H1 (cell line): ENCODE data around the gene MBLAC1. TPM values are rescaled to one million over a fixed set of nuclear protein-coding genes. Genes with fewer than 3 reads are reported as not detected.

Experiments
- CTCF ChIA-PET: fragments of 300-600 bp; sonication (Branson Sonifier 250); formaldehyde crosslinking; loops from one replicate; lab custom pipeline; 2021; ENCODE audit not compliant: partially characterized antibody; lab: Charles Lee
- POLR2A ChIA-PET: fragments of 300-600 bp; sonication (Branson Sonifier 250); formaldehyde crosslinking; loops from one replicate; lab custom pipeline; 2021; ENCODE audit warnings: inconsistent platforms; ENCODE audit not compliant: partially characterized antibody; lab: Charles Lee
- DNase-seq, 2 experiments: peaks; one replicate each; pipeline versions ENCODE4 v3.0.0 to v3.0.0-alpha.2; 2010 to 2022; ENCODE audit warnings: low spot score in 2 of 2, low read depth in 1 of 2, mixed read lengths in 1 of 2
- FAIRE-seq: peaks from 2 replicates; lab custom pipeline; 2011; peaks lifted over from hg19 to GRCh38; lab: Jason Lieb, UNC
- H2AFZ ChIP-seq: 2 replicates; pipeline ENCODE4 v1.8.1; 2012; ENCODE audit warnings: low read length, inconsistent platforms
- H2AK5ac ChIP-seq: 2 replicates; pipeline ENCODE4 v1.6.1; 2013; ENCODE audit warnings: low read depth, low read length
- H2BK120ac ChIP-seq: replicated peaks from 2 replicates; pipeline ENCODE3; 2013; ENCODE audit warnings: low read depth, low read length, inconsistent platforms
- H2BK12ac ChIP-seq: 2 replicates; pipeline ENCODE4 v1.6.1; 2013; ENCODE audit warnings: low read depth, low read length
- H2BK15ac ChIP-seq: 2 replicates; pipeline ENCODE4 v1.6.1; 2013; ENCODE audit warnings: low read length
- H2BK20ac ChIP-seq: 2 replicates; pipeline ENCODE4 v1.6.1; 2013; ENCODE audit warnings: low read length
- H2BK5ac ChIP-seq: 2 replicates; pipeline ENCODE4 v1.6.1; 2013; ENCODE audit warnings: low read depth, low read length
- H3K14ac ChIP-seq: 2 replicates; pipeline ENCODE4 v1.6.1; 2013; ENCODE audit warnings: inconsistent platforms; ENCODE audit not compliant: insufficient read length
- H3K18ac ChIP-seq: 2 replicates; pipeline ENCODE4 v1.6.1; 2013; ENCODE audit warnings: low read length; ENCODE audit errors: extremely low read depth
- H3K23ac ChIP-seq: 2 replicates; pipeline ENCODE4 v1.6.1; 2013; ENCODE audit warnings: inconsistent platforms; ENCODE audit not compliant: insufficient read length
- H3K23me2 ChIP-seq: 2 replicates; pipeline ENCODE4 v1.6.1; 2013; ENCODE audit warnings: low read depth, low read length
- H3K27ac ChIP-seq: 2 replicates; pipeline ENCODE4 v1.6.1; 2011; ENCODE audit warnings: low read depth, low read length, inconsistent platforms
- H3K27me3 ChIP-seq, 4 experiments: replicated peaks in 1 of 4; 1 replicate in 1 of 4; 2 replicates in 3 of 4; pipeline versions ENCODE4 v1.6.1 to v1.8.1; 2011 to 2013; ENCODE audit warnings: low read length in 3 of 4, mild to moderate bottlenecking in 3 of 4, inconsistent platforms in 2 of 4, mixed read lengths in 2 of 4, moderate library complexity in 1 of 4; ENCODE audit not compliant: control insufficient read depth in 3 of 4, insufficient read depth in 3 of 4; ENCODE audit errors: extremely low read depth in 1 of 4
- H3K36me3 ChIP-seq, 4 experiments: 2 replicates each; pipeline versions ENCODE4 v1.6.1 to v1.8.1; 2011 to 2013; ENCODE audit warnings: mild to moderate bottlenecking in 4 of 4, low read length in 3 of 4, moderate library complexity in 2 of 4, control low read depth in 1 of 4, inconsistent platforms in 1 of 4; ENCODE audit not compliant: insufficient read depth in 4 of 4, control insufficient read depth in 2 of 4
- H3K4ac ChIP-seq: replicated peaks from 2 replicates; pipeline ENCODE3; 2013; ENCODE audit warnings: low read length, low read depth, mixed read lengths, inconsistent platforms; ENCODE audit not compliant: insufficient read length
- H3K4me1 ChIP-seq, 4 experiments: replicated peaks in 1 of 4; 1 replicate in 1 of 4; 2 replicates in 3 of 4; pipeline versions ENCODE4 v1.6.1 to v1.8.1; 2011 to 2013; ENCODE audit warnings: low read length in 3 of 4, inconsistent platforms in 2 of 4, mixed read lengths in 1 of 4; ENCODE audit not compliant: insufficient read depth in 4 of 4, control insufficient read depth in 3 of 4
- H3K4me2 ChIP-seq, 2 experiments: 2 replicates each; pipeline versions ENCODE4 v1.6.1 to v1.8.1; 2011 to 2013; ENCODE audit warnings: low read depth in 2 of 2, low read length in 2 of 2, control low read depth in 1 of 2, inconsistent platforms in 1 of 2, mild to moderate bottlenecking in 1 of 2; ENCODE audit not compliant: insufficient read depth in 1 of 2
- H3K4me3 ChIP-seq, 4 experiments: fragments of 200-600, 300-600 bp in 1 of 4; sonication (generic), shearing (Covaris generic), sonication (Bioruptor Twin) in 1 of 4; 2 replicates each; pipeline versions ENCODE4 v1.5.1 to v1.8.1; 2011 to 2016; ENCODE audit warnings: low read length in 4 of 4, low read depth in 3 of 4, control low read depth in 2 of 4, inconsistent platforms in 2 of 4, mild to moderate bottlenecking in 2 of 4, mixed read lengths in 1 of 4, moderate library complexity in 1 of 4; ENCODE audit not compliant: insufficient read depth in 2 of 4; ENCODE audit errors: extremely low read depth in 1 of 4
- H3K56ac ChIP-seq: replicated peaks from 2 replicates; pipeline ENCODE3; 2013; ENCODE audit warnings: low read depth, mild to moderate bottlenecking, mixed read lengths, low read length, inconsistent platforms; ENCODE audit not compliant: insufficient read length
- H3K79me1 ChIP-seq: 2 replicates; pipeline ENCODE4 v1.6.1; 2013; ENCODE audit warnings: low read depth, low read length, control low read depth
- H3K79me2 ChIP-seq, 2 experiments: 2 replicates each; pipeline versions ENCODE4 v1.6.1 to v1.8.1; 2012 to 2013; ENCODE audit warnings: low read length in 2 of 2, mild to moderate bottlenecking in 2 of 2, inconsistent platforms in 1 of 2; ENCODE audit not compliant: insufficient read depth in 2 of 2, control insufficient read depth in 1 of 2
- H3K9ac ChIP-seq, 4 experiments: replicated peaks in 1 of 4; 1 replicate in 1 of 4; 2 replicates in 3 of 4; pipeline versions ENCODE4 v1.6.1 to v1.8.1; 2011 to 2013; ENCODE audit warnings: low read depth in 3 of 4, low read length in 3 of 4, control low read depth in 2 of 4, mild to moderate bottlenecking in 2 of 4, moderate library complexity in 2 of 4, inconsistent platforms in 1 of 4; ENCODE audit errors: extremely low read depth in 1 of 4
- H3K9me3 ChIP-seq, 2 experiments: 2 replicates each; pipeline versions ENCODE4 v1.6.1 to v1.8.1; 2012 to 2013; ENCODE audit warnings: mild to moderate bottlenecking in 2 of 2, moderate library complexity in 2 of 2, control low read depth in 1 of 2, inconsistent platforms in 1 of 2, low read depth in 1 of 2, low read length in 1 of 2, mixed read lengths in 1 of 2; ENCODE audit not compliant: insufficient read depth in 2 of 2
- H4K20me1 ChIP-seq, 2 experiments: replicated peaks in 1 of 2; 2 replicates each; pipeline versions ENCODE3 to v1.8.1; 2011 to 2013; ENCODE audit warnings: inconsistent platforms in 2 of 2, low read length in 2 of 2, mild to moderate bottlenecking in 1 of 2; ENCODE audit not compliant: insufficient read depth in 2 of 2, control insufficient read depth in 1 of 2
- H4K5ac ChIP-seq: 2 replicates; pipeline ENCODE4 v1.6.1; 2013; ENCODE audit warnings: low read length, low read depth, mixed read lengths, inconsistent platforms; ENCODE audit not compliant: insufficient read length
- H4K8ac ChIP-seq: 2 replicates; pipeline ENCODE4 v1.8.0; 2013; ENCODE audit warnings: mild to moderate bottlenecking, moderate library complexity, low read length, inconsistent platforms; ENCODE audit not compliant: insufficient read depth; ENCODE audit errors: extremely low read depth
- H4K91ac ChIP-seq: replicated peaks from 2 replicates; pipeline ENCODE3; 2013; ENCODE audit warnings: low read length, mixed read lengths, inconsistent platforms; ENCODE audit not compliant: insufficient read length
- CBX5 ChIP-seq: fragments of 300-800, 300-1000 bp; sonication (generic); IDR thresholded peaks from 2 replicates; pipeline ENCODE4 v1.7.1; 2016; ENCODE audit warnings: antibody characterized with exemption, low read length, low read depth
- CTBP2 ChIP-seq: IDR thresholded peaks from 2 replicates; pipeline ENCODE4 v1.7.0; 2011; ENCODE audit warnings: borderline replicate concordance, mild to moderate bottlenecking, moderate library complexity, mixed read lengths, low read length; ENCODE audit not compliant: insufficient read depth, insufficient read length
- JUND ChIP-seq: IDR thresholded peaks from 2 replicates; pipeline ENCODE4 v1.6.1; 2011; ENCODE audit warnings: mild to moderate bottlenecking, improper control_type of control experiment, low read length
- PHF8 ChIP-seq: fragments of 200-600 bp; sonication (generic); conservative IDR thresholded peaks from 2 replicates; pipeline ENCODE4 v1.7.1; 2012; ENCODE audit warnings: low read depth, mild to moderate bottlenecking, inconsistent platforms, low read length, moderate library complexity
- SIX5 ChIP-seq: IDR thresholded peaks from 2 replicates; pipeline ENCODE4 v1.6.1; 2011; ENCODE audit warnings: mild to moderate bottlenecking, low read depth, low read length
- SUZ12 ChIP-seq: fragments of 200-600 bp; sonication (generic); IDR thresholded peaks from 2 replicates; pipeline ENCODE4 v1.6.1; 2012; ENCODE audit warnings: mild to moderate bottlenecking, inconsistent platforms, low read length, moderate library complexity, mixed read lengths
- WGBS, 2 experiments: shearing (Covaris generic) in 1 of 2; methylation state at CpG; one replicate each; pipeline versions ENCODE4 v1.1.6 to v1.1.7; 2013 to 2015; ENCODE audit warnings: low lambda C conversion rate in 2 of 2, mixed read lengths in 2 of 2, inconsistent platforms in 1 of 2, low coverage in 1 of 2, missing lambda C conversion rate in 1 of 2; ENCODE audit not compliant: insufficient replicate concordance in 2 of 2, insufficient coverage in 1 of 2, insufficient read length in 1 of 2; ENCODE audit errors: extremely low coverage in 1 of 2, missing lambda C conversion rate in 1 of 2; 5-methylcytosine and 5-hydroxymethylcytosine counted together
- polyA plus RNA-seq, 7 experiments: library from polyadenylated mRNA; depleted of rRNA in 3 of 7; stranded (reverse) in 5 of 7; unstranded in 2 of 7; fragments of >200 nt in 5 of 7; fragments of 200-250 nt in 2 of 7; gene quantifications; 1 replicate in 5 of 7; 2 replicates in 1 of 7; 4 replicates in 1 of 7; pipeline versions ENCODE4 v1.2.1 to v1.2.3, GENCODE V29; 2011 to 2013; ENCODE audit warnings: missing spikeins in 2 of 7, mixed read lengths in 2 of 7
- total RNA-seq: library from RNA; stranded (reverse); fragmentation: NEBNext Ultra II Directional; extraction: Animal tissue kit (Norgen Biotek cat#: 25700); gene quantifications from 2 replicates; pipeline ENCODE4 v1.2.1, GENCODE V29; 2021

Gene MBLAC1
- total and polyA plus RNA-seq, 2 of the 8 experiments (the other 6 are each of a cell fraction or from before 2014, with no cell fraction given) = 1.00 to 1.7 TPM

DNA sequence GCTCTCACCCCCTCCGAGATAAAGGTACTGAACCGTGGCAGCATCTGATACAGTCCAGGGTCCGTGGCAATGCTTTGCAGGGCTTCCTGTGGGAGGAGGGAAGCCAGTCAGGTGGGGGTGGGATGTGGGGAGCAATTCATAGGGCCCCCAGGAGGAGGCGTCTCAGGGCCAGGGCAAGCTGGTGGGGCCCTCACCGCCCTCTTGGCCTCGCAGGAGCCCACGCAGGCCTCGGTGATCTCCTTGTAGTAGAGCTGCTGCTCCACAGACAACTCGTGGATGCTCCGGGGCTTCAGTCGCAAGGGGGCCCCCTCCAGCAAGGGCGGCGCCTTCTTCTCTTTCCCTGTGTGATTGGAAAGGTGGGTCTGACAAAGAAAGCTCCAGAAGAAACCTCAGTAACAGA is 14.9 kb upstream of the MBLAC1 start:
- Histone ChIP-seq H3K27me3 (no peaks in the 10 kb centered on the region), H2BK20ac (no peak overlapping the region), H2BK5ac (no peak overlapping the region), H3K4me1 (no peaks in the 10 kb centered on the region; a peak in 1 of 7 replicates), H2AFZ (no peak overlapping the region), H4K20me1 (peaks cover 3 to 6% of the 10 kb centered on the region in 2 experiments), H3K9ac (no peak overlapping the region), H2BK120ac (no peak overlapping the region), H3K4me3 (no peak overlapping the region), H3K27ac (no peak overlapping the region), H3K4ac (no peak overlapping the region), H3K9me3 (no peaks in the 10 kb centered on the region), H3K56ac (no peak overlapping the region), H3K14ac (no peak overlapping the region), H4K5ac (no peak overlapping the region), H2BK15ac (no peak overlapping the region), H3K23me2 (no peaks in the 10 kb centered on the region), H2AK5ac (no peak overlapping the region), H3K18ac (no peak overlapping the region), H3K79me2 (no peaks in the 10 kb centered on the region), H3K36me3 (peaks cover 11 to 55% (median 38%) of the 10 kb centered on the region in 4 experiments), H4K91ac (no peak overlapping the region), H3K23ac (no peak overlapping the region), H3K4me2 (no peak overlapping the region), H2BK12ac (no peak overlapping the region), H3K79me1 (0 out of 2 replicates have a peak, but pooled peaks cover 2% of the 10 kb centered on the region), H4K8ac (no peak overlapping the region)
- FAIRE-seq (no peak), DNase-seq (no peak)
- WGBS, 2 experiments = 88% methylated on average over 8 of the region's 13 CpGs; no CpG with 5 or more reads in 1 of the 2 experiments
- TF ChIP-seq CTBP2 = no peak
- no peak for TF ChIP-seq SIX5
- no peak for TF ChIP-seq PHF8
- TF ChIP-seq SUZ12 = no peak
- TF ChIP-seq CBX5 = no peak
- TF ChIP-seq JUND = no peak
- ChIA-PET POLR2A (interaction anchor here (1.0 to 20.0 kb wide), 9 partner anchors 7 to 55 kb away, joined by 3 to 722 read pairs (median 6); partner anchors contain the start of genes AP4M1, COPS6, MCM7 and ZNF3), CTCF (interaction anchor here (1.6 to 6.0 kb wide), 4 partner anchors 10 to 235 kb away, joined by 3 to 48 read pairs (median 15); partner anchors contain the start of genes AP4M1 and MBLAC1)
